ENCODE results near the gene LRIT3. TPM values are rescaled to one million over a fixed set of nuclear protein-coding genes. Genes with fewer than 3 reads are reported as not detected.

The LRIT3 gene
- total RNA-seq, 2 experiments from 2014 or later, result 0.13 to 0.16 TPM

DNA sequence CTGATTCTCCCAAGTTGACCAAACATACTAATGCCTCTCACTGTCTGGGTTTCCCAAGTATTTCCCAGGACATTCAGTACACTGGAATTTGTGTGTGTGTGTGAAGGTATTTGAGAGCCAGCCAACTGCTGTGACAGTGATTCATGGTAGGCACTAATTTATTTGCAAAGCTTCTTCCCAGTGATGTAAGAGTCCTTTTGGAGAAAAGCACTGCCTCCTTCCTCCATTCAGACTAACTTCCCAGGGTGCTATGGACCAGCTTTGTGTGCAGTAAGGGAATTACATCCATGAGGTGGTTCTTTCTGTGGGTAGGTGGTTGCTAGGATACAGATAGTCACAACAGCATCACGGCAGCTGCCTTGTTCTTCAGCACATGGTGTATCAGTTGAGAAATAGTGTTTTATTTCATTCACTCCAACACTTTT is 73.5 kb downstream of the LRIT3 start:
- no peaks in the 10 kb centered on the region for H3K4me1 Mint-ChIP-seq (ENCODE audit: low read depth)
- POLR2A ChIA-PET, result no interaction called here
- DNase-seq, result no peak
- no peak overlapping the region for H3K27ac Mint-ChIP-seq
- H3K4me3 Mint-ChIP-seq, result no peak overlapping the region
- TF ChIP-seq, protein P1, sequence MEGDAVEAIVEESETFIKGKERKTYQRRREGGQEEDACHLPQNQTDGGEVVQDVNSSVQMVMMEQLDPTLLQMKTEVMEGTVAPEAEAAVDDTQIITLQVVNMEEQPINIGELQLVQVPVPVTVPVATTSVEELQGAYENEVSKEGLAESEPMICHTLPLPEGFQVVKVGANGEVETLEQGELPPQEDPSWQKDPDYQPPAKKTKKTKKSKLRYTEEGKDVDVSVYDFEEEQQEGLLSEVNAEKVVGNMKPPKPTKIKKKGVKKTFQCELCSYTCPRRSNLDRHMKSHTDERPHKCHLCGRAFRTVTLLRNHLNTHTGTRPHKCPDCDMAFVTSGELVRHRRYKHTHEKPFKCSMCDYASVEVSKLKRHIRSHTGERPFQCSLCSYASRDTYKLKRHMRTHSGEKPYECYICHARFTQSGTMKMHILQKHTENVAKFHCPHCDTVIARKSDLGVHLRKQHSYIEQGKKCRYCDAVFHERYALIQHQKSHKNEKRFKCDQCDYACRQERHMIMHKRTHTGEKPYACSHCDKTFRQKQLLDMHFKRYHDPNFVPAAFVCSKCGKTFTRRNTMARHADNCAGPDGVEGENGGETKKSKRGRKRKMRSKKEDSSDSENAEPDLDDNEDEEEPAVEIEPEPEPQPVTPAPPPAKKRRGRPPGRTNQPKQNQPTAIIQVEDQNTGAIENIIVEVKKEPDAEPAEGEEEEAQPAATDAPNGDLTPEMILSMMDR (IDR thresholded peaks at IDR 0.05), result no peak
- no peaks in the 10 kb centered on the region for H3K9me3 Mint-ChIP-seq
- peaks cover 2% of the 10 kb centered on the region for H3K27me3 Mint-ChIP-seq
- H3K36me3 Mint-ChIP-seq (ENCODE audit: low read depth), result no peaks in the 10 kb centered on the region
- ATAC-seq, result no peak
- intact Hi-C loops (cut with micrococcal nuclease), result no loop called here
- CTCF ChIA-PET, result interaction anchor here (1.5 kb wide), 1 partner anchor 10 kb away, joined by 3 read pairs; no protein-coding TSS in a partner anchor

Other genes with a start within 250 kb of the LRIT3 start
- gene CASP6, start 144.7 kb upstream of the LRIT3 start, total RNA-seq, result 10 to 100 TPM; 19.1 to 28.3 TPM
- 10 to 100 TPM; 32.0 to 35.6 TPM for gene PLA2G12A, start 118.0 kb upstream of the LRIT3 start, total RNA-seq
- gene CFI, start 46.1 kb upstream of the LRIT3 start, total RNA-seq, result not detected
- gene GAR1, start 32.3 kb upstream of the LRIT3 start, total RNA-seq, result 10 to 100 TPM; 36.4 to 42.1 TPM
- not detected for gene RRH, start 20.1 kb upstream of the LRIT3 start, total RNA-seq
- not detected for gene EGF, start 64.8 kb downstream of the LRIT3 start, total RNA-seq